Measurements from ENCODE around the gene RAB5B. TPM values are rescaled to one million over a fixed set of nuclear protein-coding genes. Genes with fewer than 3 reads are reported as not detected.

Gene RAB5B
- total RNA-seq, 1 donor from 2014 or later: 108 TPM

DNA sequence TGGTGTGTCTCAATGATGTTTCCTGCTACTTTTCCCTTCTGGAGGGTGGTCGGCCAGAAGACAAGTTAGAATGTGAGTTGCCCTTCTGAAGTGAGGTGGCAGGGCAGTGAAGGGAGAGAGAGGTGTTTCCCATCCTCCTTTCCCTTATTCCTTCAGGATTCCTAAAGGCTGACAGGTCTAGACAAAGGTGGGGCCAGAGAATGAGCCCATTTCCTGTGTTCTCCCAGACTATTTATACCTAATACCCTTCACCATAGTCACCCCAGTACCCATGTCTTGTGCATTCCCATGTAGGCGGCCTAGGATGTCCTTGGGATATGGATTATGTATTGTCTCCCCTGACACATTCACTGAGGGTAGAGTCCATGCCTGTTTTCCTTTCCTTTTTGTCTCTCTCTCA, 35.9 kb upstream of the RAB5B start:
- intact Hi-C loops (cut with DNase I): no loop called here
- DNase-seq (ENCODE audit: low spot score): no peak

DNA sequence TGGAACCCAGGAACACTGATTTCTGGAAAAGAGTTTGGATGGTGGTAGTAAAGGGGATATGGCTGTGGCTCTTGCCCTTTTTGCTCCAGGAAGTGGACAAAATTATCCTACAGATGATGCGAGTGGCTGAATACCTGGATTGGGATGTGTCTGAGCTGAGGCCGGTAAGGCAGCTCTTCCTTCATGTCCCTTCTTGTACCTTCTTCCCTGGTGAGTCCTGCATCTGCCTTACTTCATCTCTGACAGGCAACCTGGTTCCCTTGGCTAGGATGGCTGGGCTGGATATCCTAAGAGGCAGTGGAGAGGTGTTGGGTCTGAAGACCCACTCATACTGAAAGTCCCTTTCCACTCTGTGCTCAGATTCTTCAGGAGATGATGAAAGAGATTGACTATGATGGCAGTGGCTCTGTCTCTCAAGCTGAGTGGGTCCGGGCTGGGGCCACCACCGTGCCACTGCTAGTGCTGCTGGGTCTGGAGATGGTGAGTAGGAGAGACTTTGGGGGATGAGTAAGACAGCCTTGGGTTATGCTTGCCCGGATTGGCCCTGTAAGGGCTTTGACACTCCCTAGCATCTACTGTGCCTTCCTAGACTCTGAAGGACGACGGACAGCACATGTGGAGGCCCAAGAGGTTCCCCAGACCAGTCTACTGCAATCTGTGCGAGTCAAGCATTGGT, 34.9 kb upstream of the RAB5B start:
- intact Hi-C loops (cut with DNase I): no loop called here
- no peak for DNase-seq (ENCODE audit: low spot score)

- peak; percentile 91 for DNase-seq (ENCODE audit: low spot score)
- intact Hi-C loops (cut with DNase I): loop anchor here (2.0 kb wide), 1 partner anchor 201 kb away; no protein-coding TSS in a partner anchor
Observed at GRCh38 chr12:55940065-55940732, 33.7 kb upstream of the RAB5B start.

DNA sequence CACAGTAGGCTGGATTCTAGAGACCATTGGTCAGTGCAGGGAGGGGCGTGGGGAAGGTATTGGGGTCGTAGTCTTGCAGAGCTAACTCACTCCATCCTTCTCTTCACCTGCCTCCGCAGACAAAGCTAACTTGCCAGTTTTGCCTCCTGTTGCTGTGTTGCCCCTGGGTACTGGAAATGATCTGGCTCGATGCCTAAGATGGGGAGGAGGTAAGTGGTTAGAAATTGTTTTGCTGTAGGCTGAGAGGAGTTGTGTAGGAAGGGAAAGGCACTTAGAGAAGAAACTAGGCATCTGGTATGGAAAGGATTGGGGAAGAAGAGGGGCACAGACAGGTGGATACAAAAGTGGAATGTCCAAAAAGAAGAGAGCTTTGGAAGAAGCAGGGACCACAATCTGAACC, 31.8 kb upstream of the RAB5B start:
- intact Hi-C loops (cut with DNase I): no loop called here
- DNase-seq (ENCODE audit: low spot score): no peak

- DNase-seq (ENCODE audit: low spot score): no peak
- intact Hi-C loops (cut with DNase I): no loop called here
Observed at GRCh38 chr12:55942577-55943136, 31.2 kb upstream of the RAB5B start.

GRCh38 chr12:55946553-55946952, 27.3 kb upstream of the RAB5B start:
- no peak for DNase-seq (ENCODE audit: low spot score)
- intact Hi-C loops (cut with DNase I): no loop called here

DNA sequence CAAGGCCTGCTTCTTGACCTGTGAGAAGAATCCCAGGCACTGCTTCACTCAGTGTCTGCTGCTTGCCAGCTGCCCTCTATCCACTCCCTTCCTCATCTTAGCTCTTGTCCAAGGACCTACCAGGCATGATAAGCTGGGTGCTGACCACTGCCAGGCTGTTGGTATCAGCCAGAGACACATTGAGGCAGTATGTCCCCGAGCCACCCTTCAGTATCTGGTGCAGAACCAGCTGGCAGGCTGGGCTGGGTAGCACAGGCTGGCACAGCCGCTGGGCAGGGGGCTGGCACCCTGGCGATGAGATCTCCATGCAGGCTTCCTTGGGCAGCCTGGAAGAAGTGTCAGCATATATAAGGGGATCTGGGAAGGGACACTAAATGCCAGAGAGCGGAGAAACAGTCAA, 18.5 kb upstream of the RAB5B start:
- no peak for DNase-seq (ENCODE audit: low spot score)
- intact Hi-C loops (cut with DNase I): no loop called here

GRCh38 chr12:55955800-55956508, 17.9 kb upstream of the RAB5B start:
- DNase-seq (ENCODE audit: low spot score): no peak
- intact Hi-C loops (cut with DNase I): no loop called here

GRCh38 chr12:55957106-55957859, 16.6 kb upstream of the RAB5B start:
- intact Hi-C loops (cut with DNase I): no loop called here
- DNase-seq (ENCODE audit: low spot score): no peak

- intact Hi-C loops (cut with DNase I): no loop called here
- no peak for DNase-seq (ENCODE audit: low spot score)
Observed at GRCh38 chr12:55963760-55964159, 10.1 kb upstream of the RAB5B start.

GRCh38 chr12:55965240-55965639, 8.6 kb upstream of the RAB5B start:
- intact Hi-C loops (cut with DNase I): no loop called here
- no peak for DNase-seq (ENCODE audit: low spot score)

DNA sequence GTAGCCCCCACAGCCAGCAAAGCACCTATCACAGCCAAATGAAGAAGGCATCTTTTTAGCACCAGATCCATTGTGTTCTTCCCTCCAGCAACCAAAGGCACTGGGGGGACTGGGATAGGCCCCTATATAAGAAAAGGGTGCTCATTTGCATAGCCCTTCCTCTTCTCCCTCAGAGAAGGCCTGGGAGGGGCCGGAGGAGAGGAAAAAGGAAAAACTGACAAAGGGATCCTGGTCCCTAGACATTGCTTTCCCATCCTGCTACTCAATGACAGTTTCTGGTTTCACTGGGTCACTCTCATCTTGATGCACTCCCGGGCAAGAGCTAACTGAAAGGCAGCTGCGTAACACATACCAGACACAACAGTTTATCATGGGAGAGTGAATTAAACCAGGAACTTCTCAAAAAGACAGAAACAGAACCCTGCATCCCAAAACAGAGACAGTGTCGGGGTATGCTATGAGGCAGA, 7.9 kb upstream of the RAB5B start, which contains the start of gene PMEL:
PMEL (minus strand) TSS at position 102 of the 467 bp plus-strand sequence; CDS start at position 71, 31 bp downstream.
- DNase-seq (ENCODE audit: low spot score): no peak
- intact Hi-C loops (cut with DNase I): no loop called here

- intact Hi-C loops (cut with DNase I): no loop called here
- DNase-seq (ENCODE audit: low spot score): peak; percentile 96
Observed at GRCh38 chr12:55966408-55967281, 7.2 kb upstream of the RAB5B start, which contains the start of gene CDK2. Gene CDK2 (plus strand): TSS chr12:55966830. CDS start chr12:55967009, 179 bp downstream.

- DNase-seq (ENCODE audit: low spot score): no peak
- intact Hi-C loops (cut with DNase I): no loop called here
Observed at GRCh38 chr12:55969356-55969755, 4.5 kb upstream of the RAB5B start.

DNA sequence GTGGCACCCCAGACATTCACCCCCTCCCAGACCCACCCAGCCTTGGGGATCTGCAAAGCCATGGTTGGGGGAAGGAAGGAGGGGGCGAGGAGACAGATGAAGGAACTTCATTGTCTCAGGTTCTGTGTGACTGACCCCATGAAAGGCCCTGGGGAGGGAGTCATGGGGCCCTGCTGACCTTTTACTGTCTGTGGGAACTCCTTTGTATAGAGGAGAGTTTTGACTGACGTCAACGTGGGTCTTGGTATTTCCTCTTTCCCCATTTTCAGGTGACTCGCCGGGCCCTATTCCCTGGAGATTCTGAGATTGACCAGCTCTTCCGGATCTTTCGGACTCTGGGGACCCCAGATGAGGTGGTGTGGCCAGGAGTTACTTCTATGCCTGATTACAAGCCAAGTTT, 3.1 kb upstream of the RAB5B start:
- no peak for DNase-seq (ENCODE audit: low spot score)
- intact Hi-C loops (cut with DNase I): loop anchor here (5.0 kb wide), 1 partner anchor 43 kb away; the partner anchor contains the start of gene PYM1

GRCh38 chr12:55972042-55972441, 1.8 kb upstream of the RAB5B start:
- no peak for DNase-seq (ENCODE audit: low spot score)
- intact Hi-C loops (cut with DNase I): loop anchor here (5.0 kb wide), 1 partner anchor 45 kb away; the partner anchor contains the start of gene PYM1

GRCh38 chr12:55972456-55972855, 1.4 kb upstream of the RAB5B start:
- intact Hi-C loops (cut with DNase I): loop anchor here (5.0 kb wide), 1 partner anchor 45 kb away; the partner anchor contains the start of gene PYM1
- DNase-seq (ENCODE audit: low spot score): no peak

- intact Hi-C loops (cut with DNase I): loop anchor here (5.0 kb wide), 1 partner anchor 46 kb away; the partner anchor contains the start of gene PYM1
- DNase-seq (ENCODE audit: low spot score): no peak
Observed at GRCh38 chr12:55972911-55973598, 823 bp upstream of the RAB5B start.

Data from cardiac septum (tissue), 1 donor.